Suprapubic skin (tissue), 4 donors: ENCODE data around the gene CASP6.

Source experiments
- POLR2A ChIP-seq, 2 donors: fragments of 450-650 bp; IDR thresholded peaks; one replicate each; pipeline ENCODE4 v1.6.1; 2017; ENCODE audit warnings: antibody characterized with exemption in 2 of 2, mild to moderate bottlenecking in 2 of 2, moderate library complexity in 2 of 2
- POLR2AphosphoS5 ChIP-seq, 3 donors: sonication (generic); formaldehyde crosslinking; IDR thresholded peaks; one replicate each; pipeline ENCODE4 v1.6.1; 2017; ENCODE audit warnings: antibody characterized with exemption in 3 of 3

GRCh38 chr4:109722357-109722756 lies 19.1 kb upstream of the CASP6 start:
- TF ChIP-seq POLR2A (IDR thresholded peaks at IDR 0.05) (no peak), POLR2AphosphoS5 (IDR thresholded peaks at IDR 0.05) (no peak)
